ENCODE data around the gene MAPT.

DNA sequence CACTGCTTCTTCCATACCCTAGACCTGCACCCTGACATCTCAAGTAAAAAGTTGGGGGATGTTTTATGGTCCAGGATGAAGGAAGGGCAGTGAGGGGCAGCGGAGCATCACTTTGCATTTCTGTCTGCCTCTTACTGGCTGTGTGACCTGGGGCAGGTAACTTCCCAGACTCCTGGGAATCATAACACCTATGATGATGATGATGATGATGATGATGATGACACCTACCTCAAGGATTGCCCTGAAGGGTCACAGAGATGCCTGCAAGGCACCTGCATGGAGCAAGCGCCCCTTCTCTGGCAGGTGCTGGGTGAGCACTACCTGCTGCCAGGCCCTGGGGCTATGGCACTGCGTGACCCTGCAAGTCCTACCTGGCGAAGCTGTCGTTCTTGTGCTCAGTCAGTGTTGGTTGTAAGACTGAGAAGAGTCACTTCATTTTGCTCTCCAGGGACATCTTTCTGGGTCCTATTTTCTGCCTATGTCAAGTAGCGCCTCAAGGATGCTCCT lies 58.5 kb downstream of the MAPT start:
- TF ChIP-seq POLR2A (IDR thresholded peaks at IDR 0.05; ENCODE audit: extremely low read depth, insufficient read length): no peak
- TF ChIP-seq, protein P1, sequence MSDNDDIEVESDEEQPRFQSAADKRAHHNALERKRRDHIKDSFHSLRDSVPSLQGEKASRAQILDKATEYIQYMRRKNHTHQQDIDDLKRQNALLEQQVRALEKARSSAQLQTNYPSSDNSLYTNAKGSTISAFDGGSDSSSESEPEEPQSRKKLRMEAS (IDR thresholded peaks at IDR 0.05; ENCODE audit: low read depth, low read length): no peak

Measured in NB4 (cell line).